Neural cell (in vitro differentiated cells): ENCODE data around the gene RPL12. TPM values are rescaled to one million over a fixed set of nuclear protein-coding genes. Genes with fewer than 3 reads are reported as not detected.

Experiments
- H2AFZ ChIP-seq: fragments of 200-600, 300-800 bp; sonication (generic), shearing (Covaris generic); 2 replicates; pipeline ENCODE4 v1.6.0; 2014; ENCODE audit warnings: low read depth, mild to moderate bottlenecking, antibody characterized with exemption, low read length, moderate library complexity
- H3F3A ChIP-seq: fragments of 200-600 bp; shearing (Covaris generic); 2 replicates; pipeline ENCODE4 v1.6.1; 2016; ENCODE audit warnings: mild to moderate bottlenecking, moderate library complexity, mixed read lengths, antibody characterized with exemption, low read length; ENCODE audit not compliant: insufficient read depth, poor library complexity, severe bottlenecking
- H3K27ac ChIP-seq: fragments of 200-600, 300-800 bp; sonication (generic), shearing (Covaris generic); 2 replicates; pipeline ENCODE4 v1.5.1; 2014; ENCODE audit warnings: mild to moderate bottlenecking, low read length, moderate library complexity
- H3K27me3 ChIP-seq: fragments of 300-800, 200-600 bp; sonication (generic), shearing (Covaris generic); 2 replicates; pipeline ENCODE4 v1.6.0; 2014; ENCODE audit warnings: mild to moderate bottlenecking, low read depth, low read length, moderate library complexity; ENCODE audit not compliant: insufficient read depth
- H3K36me3 ChIP-seq: fragments of 300-800, 200-600 bp; sonication (generic), shearing (Covaris generic); 2 replicates; pipeline ENCODE4 v1.5.1; 2014; ENCODE audit warnings: mild to moderate bottlenecking, antibody characterized with exemption, low read length, moderate library complexity; ENCODE audit not compliant: insufficient read depth
- H3K4me2 ChIP-seq: fragments of 300-800, 200-600 bp; sonication (generic), shearing (Covaris generic); 2 replicates; pipeline ENCODE4 v1.6.0; 2014; ENCODE audit warnings: mild to moderate bottlenecking, low read length
- H3K4me3 ChIP-seq: fragments of 300-800, 200-600 bp; sonication (generic), shearing (Covaris generic); 2 replicates; pipeline ENCODE4 v1.5.1; 2014; ENCODE audit warnings: mild to moderate bottlenecking, low read length, moderate library complexity
- H3K79me2 ChIP-seq: fragments of 200-600 bp; shearing (Covaris generic); replicated peaks from 2 replicates; pipeline ENCODE4 v1.6.0; 2014; ENCODE audit warnings: mild to moderate bottlenecking, low read length, moderate library complexity; ENCODE audit not compliant: insufficient read depth
- H3K9ac ChIP-seq: fragments of 300-800, 200-600 bp; sonication (generic), shearing (Covaris generic); 2 replicates; pipeline ENCODE4 v1.6.1; 2016; ENCODE audit warnings: mild to moderate bottlenecking, low read length, mixed read lengths
- H3K9me2 ChIP-seq: fragments of 200-600 bp; shearing (Covaris generic); 2 replicates; pipeline ENCODE4 v1.6.1; 2016; ENCODE audit warnings: mild to moderate bottlenecking, low read length, mixed read lengths; ENCODE audit not compliant: insufficient read depth
- H3K9me3 ChIP-seq: fragments of 200-600, 300-800 bp; sonication (generic), shearing (Covaris generic); 2 replicates; pipeline ENCODE4 v1.6.1; 2016; ENCODE audit warnings: mild to moderate bottlenecking, mixed run types, low read length, moderate library complexity, mixed read lengths
- H4K20me1 ChIP-seq: fragments of 200-600 bp; shearing (Covaris generic); 2 replicates; pipeline ENCODE4 v1.6.1; 2016; ENCODE audit warnings: mild to moderate bottlenecking, mixed run types; ENCODE audit not compliant: insufficient read depth
- CTCF ChIP-seq: fragments of 450-650 bp; IDR thresholded peaks from 2 replicates; pipeline ENCODE4 v1.5.1; 2014; ENCODE audit warnings: antibody characterized with exemption, mild to moderate bottlenecking, moderate library complexity; ENCODE audit not compliant: poor library complexity, severe bottlenecking
- EP300 ChIP-seq: fragments of 450-650 bp; conservative IDR thresholded peaks from 2 replicates; pipeline ENCODE4 v1.6.1; 2014; ENCODE audit warnings: antibody characterized with exemption, mild to moderate bottlenecking, moderate library complexity; ENCODE audit not compliant: poor library complexity, severe bottlenecking
- EZH2 ChIP-seq: fragments of 200-600, 300-800 bp; shearing (Covaris generic), sonication (generic); IDR thresholded peaks from 2 replicates; pipeline ENCODE4 v1.6.1; 2014; ENCODE audit warnings: antibody characterized with exemption, low read length, borderline replicate concordance, mild to moderate bottlenecking; ENCODE audit not compliant: insufficient read depth, poor library complexity, severe bottlenecking
- MXI1 ChIP-seq: fragments of 450-650 bp; conservative IDR thresholded peaks from 2 replicates; pipeline ENCODE4 v1.6.1; 2014; ENCODE audit warnings: antibody characterized with exemption, mild to moderate bottlenecking; ENCODE audit not compliant: poor library complexity, severe bottlenecking
- POLR2AphosphoS5 ChIP-seq: IDR thresholded peaks from 2 replicates; pipeline ENCODE4 v1.6.1; 2012
- RAD21 ChIP-seq: fragments of 450-650 bp; conservative IDR thresholded peaks from 2 replicates; pipeline ENCODE4 v1.6.1; 2014; ENCODE audit warnings: antibody characterized with exemption, mild to moderate bottlenecking, moderate library complexity
- REST ChIP-seq: IDR thresholded peaks from 2 replicates; pipeline ENCODE4 v1.6.1; 2012; ENCODE audit warnings: borderline replicate concordance
- SMC3 ChIP-seq: fragments of 450-650 bp; conservative IDR thresholded peaks from 2 replicates; pipeline ENCODE4 v1.6.1; 2014; ENCODE audit warnings: antibody characterized with exemption, mild to moderate bottlenecking, moderate library complexity; ENCODE audit not compliant: poor library complexity
- TAF1 ChIP-seq: IDR thresholded peaks from 2 replicates; pipeline ENCODE4 v1.6.1; 2012; ENCODE audit warnings: low read depth
- polyA plus RNA-seq: library from polyadenylated mRNA; depleted of rRNA; stranded (reverse); fragments of >200 nt; gene quantifications from 2 replicates; pipeline ENCODE4 v1.2.3, GENCODE V29; 2014

RPL12 gene
- polyA plus RNA-seq, 1 donor from 2014 or later = 862 TPM

- Histone ChIP-seq H3K79me2 (peaks cover 8% of the 10 kb centered on the region), H3K9me3 (no peaks in the 10 kb centered on the region), H3K9ac (no peak overlapping the region), H3K27ac (no peak overlapping the region), H3K4me2 (no peak overlapping the region), H2AFZ (no peak overlapping the region), H3K36me3 (peaks cover 7% of the 10 kb centered on the region), H3K9me2 (no peaks in the 10 kb centered on the region), H3K4me3 (no peak overlapping the region), H3F3A (no peaks in the 10 kb centered on the region), H3K27me3 (no peaks in the 10 kb centered on the region), H4K20me1 (no peaks in the 10 kb centered on the region)
- TF ChIP-seq TAF1 (no peak), REST (no peak), EP300 (no peak), POLR2AphosphoS5 (no peak), EZH2 (no peak), RAD21 (no peak), MXI1 (no peak), SMC3 (no peak), CTCF (no peak)
These were observed 4.3 kb downstream of the RPL12 start for GRCh38 chr9:127446713-127447415.

GRCh38 chr9:127445851-127446712 is 5.1 kb downstream of the RPL12 start:
- TF ChIP-seq EP300 (no peak), REST (no peak), CTCF (no peak), MXI1 (no peak), SMC3 (no peak), RAD21 (no peak)
- Histone ChIP-seq H3K9me3 (no peaks in the 10 kb centered on the region), H2AFZ (no peak overlapping the region), H3F3A (no peaks in the 10 kb centered on the region), H4K20me1 (no peaks in the 10 kb centered on the region), H3K4me3 (no peak overlapping the region), H3K27me3 (no peaks in the 10 kb centered on the region), H3K4me2 (no peak overlapping the region), H3K9me2 (no peaks in the 10 kb centered on the region), H3K27ac (no peak overlapping the region), H3K79me2 (peaks cover 8% of the 10 kb centered on the region), H3K9ac (no peak overlapping the region), H3K36me3 (peaks cover 7% of the 10 kb centered on the region)
